ENCODE measurements around the gene ROGDI.
"Not testable (repeated sequence)": the region's sequence is repeated elsewhere in the genome, so short reads cannot be mapped to it uniquely, and the experiment has no call there.

ROGDI gene

GRCh38 chr16:4790261-4790660 is 12.2 kb downstream of the ROGDI start:
- DNase-seq: no peak

DNA sequence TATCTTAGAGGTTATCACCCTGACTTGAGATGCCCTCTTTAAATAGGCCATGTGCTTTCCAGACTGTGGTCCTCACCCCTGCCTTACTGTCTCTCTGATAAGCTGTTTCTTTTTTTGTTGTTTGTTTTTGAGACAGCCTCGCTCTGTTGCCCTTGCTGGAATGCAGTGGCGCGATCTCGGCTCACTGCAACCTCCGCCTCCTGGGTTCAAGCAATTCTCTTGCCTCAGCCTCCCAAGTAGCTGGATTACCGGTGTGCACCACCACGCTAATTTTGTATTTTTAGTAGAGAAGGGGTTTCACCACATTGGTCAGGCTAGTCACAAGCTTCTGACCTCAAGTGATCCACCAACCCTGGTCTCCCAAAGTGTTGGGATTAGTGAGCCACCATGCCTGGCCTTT is 13.5 kb downstream of the ROGDI start:
- no peak for DNase-seq

- no peak for DNase-seq
Measured at GRCh38 chr16:4788489-4788889, 13.9 kb downstream of the ROGDI start.

DNA sequence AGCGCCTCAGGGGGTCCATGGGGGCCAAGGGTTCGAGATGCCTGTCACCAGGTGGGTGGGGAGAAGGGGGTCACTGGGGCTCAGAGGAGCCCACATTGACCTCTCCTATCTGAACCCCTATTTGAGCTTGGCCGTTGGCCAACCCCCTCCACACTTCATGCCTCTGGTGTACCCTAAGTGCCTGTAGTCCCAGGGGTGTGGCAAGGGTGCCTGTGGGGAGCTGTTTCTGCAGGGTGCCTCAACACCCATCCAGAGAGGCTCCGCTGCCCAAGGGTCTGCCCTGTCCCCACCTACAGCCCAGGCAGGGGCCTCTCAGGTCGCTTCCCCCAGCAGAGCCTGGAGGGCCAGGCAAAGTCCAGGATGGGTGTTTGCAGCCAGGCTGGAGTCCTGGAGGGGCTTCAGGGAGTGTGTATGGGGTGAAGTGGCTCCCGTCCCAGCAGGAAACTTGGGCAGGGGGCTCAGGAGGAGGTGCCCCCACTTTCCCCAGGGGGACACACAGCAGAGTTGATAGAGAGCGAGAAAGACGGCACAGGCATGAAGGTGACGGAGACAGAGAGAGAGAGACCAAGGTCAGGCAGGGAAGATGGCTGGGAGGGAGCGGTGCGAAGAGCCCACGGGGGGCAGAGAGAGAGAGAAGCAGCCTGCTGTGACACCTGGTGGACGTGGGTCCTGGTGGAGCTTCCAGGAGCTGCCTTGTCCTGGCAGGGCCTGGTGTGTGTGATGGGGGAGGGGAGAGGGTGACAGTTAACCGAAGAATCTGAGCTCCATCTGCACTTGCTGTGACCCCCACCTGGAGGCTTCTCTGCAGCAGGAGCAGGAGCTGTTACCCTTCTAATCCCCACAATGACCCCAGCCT is 14.6 kb downstream of the ROGDI start, which contains the start of gene SEPTIN12:
Gene SEPTIN12, minus strand, starts transcription at position 719 of the 856 bp plus-strand sequence. Its CDS starts 700 bp downstream, at position 19.
- DNase-seq: no peak

DNA sequence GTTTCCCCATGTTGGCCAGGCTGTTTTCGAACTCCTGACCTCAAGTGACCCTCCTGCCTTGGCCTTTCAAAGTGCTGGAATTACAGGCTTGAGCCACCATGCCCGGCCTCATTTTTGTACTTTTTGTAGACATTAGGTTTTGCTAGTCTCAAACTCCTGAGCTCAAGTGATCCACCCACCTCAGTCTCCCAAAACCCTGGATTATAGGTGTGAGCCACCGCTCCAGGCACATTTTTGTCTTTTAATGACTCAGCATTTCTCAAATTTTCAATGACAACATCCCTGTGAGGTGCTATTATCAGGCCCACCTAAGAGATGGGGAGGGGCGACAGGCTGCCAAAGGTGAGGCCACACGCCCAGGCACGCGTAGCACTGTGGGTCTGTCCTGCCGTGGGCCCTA is 15.4 kb downstream of the ROGDI start:
- DNase-seq: no peak

DNA sequence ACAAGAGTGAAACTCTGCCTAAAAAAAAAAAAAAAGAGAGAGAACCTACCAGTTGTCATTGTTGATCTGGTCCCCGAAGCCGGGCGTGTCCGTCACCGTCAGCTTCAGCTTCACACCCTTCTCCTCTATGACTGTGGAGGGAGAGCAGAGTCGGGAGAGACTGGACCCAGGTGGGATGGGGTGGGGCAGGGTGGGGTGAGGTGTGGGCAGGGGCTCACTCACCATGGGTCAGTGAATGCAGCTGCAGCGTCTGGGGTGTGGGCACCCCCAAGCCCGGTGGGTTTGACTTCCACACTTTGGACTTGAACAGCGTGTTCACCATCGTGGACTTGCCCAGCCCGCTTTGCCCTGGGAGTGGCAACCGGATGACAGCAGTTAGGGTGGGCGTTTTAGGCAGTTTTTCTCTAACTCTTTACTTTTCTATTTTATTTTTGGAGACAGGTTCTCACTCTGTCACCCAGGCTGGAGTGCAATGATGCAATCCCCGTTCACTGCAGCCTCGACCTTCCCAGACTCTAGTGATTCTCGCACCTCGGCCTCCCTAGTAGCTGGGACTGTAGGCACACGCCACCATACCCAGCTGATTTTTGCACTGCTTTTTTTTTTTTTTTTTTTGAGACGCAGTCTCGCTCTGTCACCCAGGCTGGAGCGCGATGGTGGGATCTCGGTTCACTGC is 16.5 kb downstream of the ROGDI start:
- DNase-seq: no peak

DNA sequence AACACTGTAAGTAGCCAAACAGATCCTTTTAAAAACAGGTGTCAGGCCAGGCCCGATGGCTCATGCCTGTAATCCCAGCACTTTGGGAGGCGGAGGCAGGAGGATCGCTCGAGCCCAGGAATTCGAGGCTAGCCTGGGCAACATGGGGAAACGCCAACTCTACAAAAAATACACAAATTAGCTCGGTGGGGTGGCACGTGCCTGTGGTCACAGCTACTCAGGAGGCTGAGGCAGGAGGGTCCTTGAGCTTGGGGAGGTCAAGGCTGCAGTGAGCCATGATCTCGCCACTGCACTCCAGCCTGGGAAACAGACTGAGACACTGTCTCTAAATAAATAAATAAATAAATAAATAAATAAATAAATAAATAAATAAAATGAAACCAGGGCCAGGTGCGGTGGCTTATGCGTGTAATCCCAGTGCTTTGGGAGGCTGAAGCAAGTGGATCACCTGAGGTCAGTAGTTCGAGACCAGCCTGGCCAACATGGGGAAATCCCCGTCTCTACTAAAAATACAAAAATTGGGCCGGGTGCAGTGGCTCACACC is 17.9 kb downstream of the ROGDI start:
- DNase-seq: not testable (repeated sequence)

- DNase-seq: no peak
Measured at GRCh38 chr16:4783951-4784336, 18.5 kb downstream of the ROGDI start.

DNA sequence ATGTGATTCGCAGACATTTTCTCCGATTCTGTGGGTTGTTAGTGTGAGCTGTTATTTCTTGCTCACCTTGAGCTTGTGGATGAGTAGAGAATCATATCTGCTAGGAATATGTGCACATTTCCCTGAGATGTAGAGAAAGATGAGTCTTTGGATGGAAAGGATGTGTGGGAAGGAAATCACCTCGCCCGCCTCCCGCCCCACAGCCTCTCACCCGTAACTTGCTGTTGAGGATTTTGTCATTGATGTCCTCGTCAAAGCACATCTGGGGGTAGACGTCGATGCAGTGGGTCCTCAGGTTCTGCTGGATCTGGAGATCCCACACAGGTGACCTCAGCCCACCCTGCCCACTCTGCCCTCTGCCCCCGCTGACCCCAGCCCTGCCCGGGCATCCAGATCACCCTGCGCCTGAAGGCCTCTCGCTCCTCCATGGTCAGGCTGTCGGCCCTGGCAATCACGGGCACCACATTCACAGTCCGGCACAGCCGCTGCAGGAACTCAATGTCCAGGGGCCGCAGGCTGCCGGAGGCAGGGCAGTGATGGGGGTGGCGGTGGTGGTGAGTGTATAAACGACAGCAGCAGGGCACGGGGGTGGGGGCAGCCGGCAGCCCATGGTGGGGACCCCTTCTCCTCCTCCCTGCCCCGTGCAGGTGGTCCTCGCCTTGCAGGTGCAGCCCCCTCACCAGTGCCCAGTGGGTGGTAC is 19.0 kb downstream of the ROGDI start:
- no peak for DNase-seq

- no peak for DNase-seq
Measured at GRCh38 chr16:4780235-4780634, 22.2 kb downstream of the ROGDI start.

GRCh38 chr16:4778050-4778392 is 24.4 kb downstream of the ROGDI start:
- DNase-seq: no peak

- DNase-seq: no peak
Measured at GRCh38 chr16:4777339-4778049, 24.9 kb downstream of the ROGDI start.

- DNase-seq: no peak
Measured at GRCh38 chr16:4776141-4776705, 26.2 kb downstream of the ROGDI start.

- DNase-seq: no peak
Measured at GRCh38 chr16:4775005-4775404, 27.4 kb downstream of the ROGDI start.

- no peak for DNase-seq
Measured at GRCh38 chr16:4772351-4772750, 30.1 kb downstream of the ROGDI start.

GRCh38 chr16:4771646-4772045 is 30.8 kb downstream of the ROGDI start:
- no peak for DNase-seq

DNA sequence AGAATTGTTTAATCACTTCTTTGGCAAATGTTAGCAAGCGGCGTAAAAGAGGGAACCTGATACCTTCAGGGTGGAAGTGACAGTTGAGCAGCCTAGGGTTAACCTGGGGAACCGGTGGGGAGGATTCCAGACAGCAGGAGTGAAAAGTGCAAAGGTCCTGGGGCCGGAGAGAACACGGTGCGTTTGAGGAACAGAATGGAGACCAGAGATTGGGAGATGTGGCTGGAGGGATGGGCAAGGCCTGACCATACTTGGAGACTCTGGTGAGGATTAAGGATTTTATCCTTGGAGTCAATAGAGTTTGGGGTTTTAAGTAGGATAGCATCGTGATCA is 33.2 kb downstream of the ROGDI start:
- DNase-seq: no peak

- peak; percentile 95 for DNase-seq
Measured at GRCh38 chr16:4768549-4769305, 33.7 kb downstream of the ROGDI start.

- no peak for DNase-seq
Measured at GRCh38 chr16:4767872-4768548, 34.4 kb downstream of the ROGDI start.

GRCh38 chr16:4766875-4767628 is 35.4 kb downstream of the ROGDI start, which contains the start of gene ZNF500:
TSS of gene ZNF500 (minus strand) at chr16:4767162. CDS start at chr16:4765978, 1,184 bp downstream.
- peak; percentile 99 for DNase-seq
